Hematopoietic multipotent progenitor cell (in vitro differentiated cells): Measurements from ENCODE around the gene ALG5. TPM values are rescaled to one million over a fixed set of nuclear protein-coding genes. Genes with fewer than 3 reads are reported as not detected.

Experiments
- DNase-seq, 3 donors: peaks; one replicate each; pipeline ENCODE4 v3.0.0-alpha.2; 2011 to 2015; ENCODE audit warnings: low read depth in 2 of 3, low spot score in 2 of 3
- total RNA-seq: library from RNA; depleted of rRNA; stranded (reverse); fragments of >200 nt; gene quantifications from one replicate; pipeline ENCODE4 v1.2.3, GENCODE V29; 2012

Gene ALG5
- total RNA-seq = 11.6 TPM

GRCh38 chr13:36999054-36999714, at the start of gene ALG5:
Gene ALG5, minus strand, starts transcription at chr13:36999340. Its CDS starts 40 bp downstream, at chr13:36999300.
- DNase-seq = peak; percentile 91 to 94 (median 93)

- no peak for DNase-seq
Measured at GRCh38 chr13:37047846-37048245, 48.7 kb upstream of the ALG5 start.

- no peak for DNase-seq
Measured at GRCh38 chr13:37047032-37047431, 47.9 kb upstream of the ALG5 start.

- no peak for DNase-seq
Measured at GRCh38 chr13:37046062-37046461, 46.9 kb upstream of the ALG5 start.

GRCh38 chr13:37040789-37041188, 41.6 kb upstream of the ALG5 start:
- no peak for DNase-seq

GRCh38 chr13:37039896-37040295, 40.8 kb upstream of the ALG5 start:
- peak in 2 of 3 donors; percentile 12 to 55 for DNase-seq

GRCh38 chr13:37037241-37037640, 38.1 kb upstream of the ALG5 start:
- DNase-seq = no peak

- DNase-seq = no peak
Measured at GRCh38 chr13:37029617-37030016, 30.5 kb upstream of the ALG5 start.

- DNase-seq = no peak
Measured at GRCh38 chr13:37027639-37028038, 28.5 kb upstream of the ALG5 start.

- DNase-seq = no peak
Measured at GRCh38 chr13:37026771-37027170, 27.6 kb upstream of the ALG5 start.

- DNase-seq = no peak
Measured at GRCh38 chr13:37023871-37024270, 24.7 kb upstream of the ALG5 start.

- DNase-seq = no peak
Measured at GRCh38 chr13:37014609-37015008, 15.5 kb upstream of the ALG5 start.

- no peak for DNase-seq
Measured at GRCh38 chr13:37011788-37012187, 12.6 kb upstream of the ALG5 start.

GRCh38 chr13:37011002-37011401, 11.9 kb upstream of the ALG5 start:
- no peak for DNase-seq

- DNase-seq = no peak
Measured at GRCh38 chr13:37010424-37010823, 11.3 kb upstream of the ALG5 start.

- DNase-seq = no peak
Measured at GRCh38 chr13:37009692-37010091, 10.6 kb upstream of the ALG5 start.

- DNase-seq = no peak
Measured at GRCh38 chr13:37001921-37002250, 2.7 kb upstream of the ALG5 start.

GRCh38 chr13:36998624-36999041, 507 bp downstream of the ALG5 start:
- DNase-seq = peak in 2 of 3 donors; percentile 31 to 39

GRCh38 chr13:36997716-36998427, 1.3 kb downstream of the ALG5 start:
- no peak for DNase-seq

- DNase-seq = no peak
Measured at GRCh38 chr13:36992362-36992761, 6.8 kb downstream of the ALG5 start.

GRCh38 chr13:36986462-36987240, 12.5 kb downstream of the ALG5 start:
- no peak for DNase-seq
